ENCODE measurements around the gene SORBS1. TPM values are rescaled to one million over a fixed set of nuclear protein-coding genes. Genes with fewer than 3 reads are reported as not detected.

The SORBS1 gene
- total and polyA plus RNA-seq, 2 of the 13 experiments (the other 11 are each of a cell fraction or from before 2014, with no cell fraction given), result 16.8 to 39.8 TPM

- TF ChIP-seq ZIK1 (CRISPR knock-in tag; IDR thresholded peaks at IDR 0.05; ENCODE audit: borderline replicate concordance, low read depth), result no peak
- TF ChIP-seq ZNF503 (CRISPR knock-in tag; IDR thresholded peaks at IDR 0.05), result peak; percentile 70; the same call in 1 of the 2 replicates
- TF ChIP-seq PTBP1 (IDR thresholded peaks at IDR 0.05; ENCODE audit: low read depth, low read length, poor library complexity, severe bottlenecking), result no peak
- TF ChIP-seq ZBTB34 (CRISPR knock-in tag; IDR thresholded peaks at IDR 0.05), result no peak
- peak; percentile 97 for TF ChIP-seq HMG20A (CRISPR knock-in tag; IDR thresholded peaks at IDR 0.05; ENCODE audit: borderline replicate concordance)
- TF ChIP-seq ZFP91 (CRISPR knock-in tag; IDR thresholded peaks at IDR 0.05; ENCODE audit: borderline replicate concordance), result no peak
- TF ChIP-seq ZNF7 (CRISPR knock-in tag; IDR thresholded peaks at IDR 0.05), result no peak
- TF ChIP-seq PRDM4 (CRISPR knock-in tag; IDR thresholded peaks at IDR 0.05; ENCODE audit: borderline replicate concordance), result no peak
- TF ChIP-seq STAT5B (CRISPR knock-in tag; IDR thresholded peaks at IDR 0.05), result no peak
- TF ChIP-seq IRF9 (CRISPR knock-in tag; IDR thresholded peaks at IDR 0.05; ENCODE audit: borderline replicate concordance), result no peak
- no peak for TF ChIP-seq ZNF639 (CRISPR knock-in tag; conservative IDR thresholded peaks at IDR 0.05)
- no peak for TF ChIP-seq ZNF512 (CRISPR knock-in tag; IDR thresholded peaks at IDR 0.05)
- peak; percentile 58; the same call in 1 of the 2 replicates for TF ChIP-seq NFATC3 (CRISPR knock-in tag; IDR thresholded peaks at IDR 0.05)
- TF ChIP-seq SALL2 (CRISPR knock-in tag; IDR thresholded peaks at IDR 0.05), result no peak
- TF ChIP-seq BRF2 (CRISPR knock-in tag; IDR thresholded peaks at IDR 0.05), result no peak
Measured at GRCh38 chr10:95346715-95347401, 214.3 kb downstream of the SORBS1 start (continued).
